ENCODE measurements around the gene HACD2. TPM values are rescaled to one million over a fixed set of nuclear protein-coding genes. Genes with fewer than 3 reads are reported as not detected.

The HACD2 gene
- total RNA-seq, 2 donors from 2014 or later, result 18.8 to 22.6 TPM

DNA sequence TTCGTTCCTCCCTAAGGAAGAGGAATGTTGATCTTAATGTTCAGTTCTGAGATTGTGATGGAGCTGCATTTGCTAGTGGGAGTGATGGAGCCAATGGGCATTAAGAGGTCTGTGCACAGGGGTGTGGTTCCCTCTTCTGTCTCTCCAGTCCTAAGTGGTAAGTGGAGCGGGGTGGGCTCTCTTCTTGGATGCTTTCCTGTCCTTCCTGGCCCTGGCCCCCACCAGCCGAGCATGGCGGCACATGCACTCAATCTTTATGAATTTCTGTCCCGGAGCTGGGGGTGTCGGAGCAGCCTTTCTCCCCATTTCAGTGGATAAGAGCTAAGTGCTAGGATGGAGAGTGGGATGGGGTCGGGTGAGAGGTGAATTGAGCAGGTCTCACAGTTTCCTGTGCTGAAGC is 98.4 kb downstream of the HACD2 start:
- peaks cover 0 to 20% of the 10 kb centered on the region in 2 donors for H3K4me1 ChIP-seq (ENCODE audit: control insufficient read depth in 1 of 2, low read depth in 2 of 2)
- no peaks in the 10 kb centered on the region for H3K27me3 ChIP-seq (replicated peaks; ENCODE audit: insufficient read depth)
- H3K9me3 ChIP-seq, result no peaks in the 10 kb centered on the region
- ATAC-seq (ENCODE audit: insufficient number of reproducible peaks, low FRiP score, low read depth) (no peak), DNase-seq (ENCODE audit: low spot score) (no peak)
- no peak overlapping the region for H3K27ac ChIP-seq
- no peak overlapping the region for H3K4me3 ChIP-seq
- TF ChIP-seq, protein P1, sequence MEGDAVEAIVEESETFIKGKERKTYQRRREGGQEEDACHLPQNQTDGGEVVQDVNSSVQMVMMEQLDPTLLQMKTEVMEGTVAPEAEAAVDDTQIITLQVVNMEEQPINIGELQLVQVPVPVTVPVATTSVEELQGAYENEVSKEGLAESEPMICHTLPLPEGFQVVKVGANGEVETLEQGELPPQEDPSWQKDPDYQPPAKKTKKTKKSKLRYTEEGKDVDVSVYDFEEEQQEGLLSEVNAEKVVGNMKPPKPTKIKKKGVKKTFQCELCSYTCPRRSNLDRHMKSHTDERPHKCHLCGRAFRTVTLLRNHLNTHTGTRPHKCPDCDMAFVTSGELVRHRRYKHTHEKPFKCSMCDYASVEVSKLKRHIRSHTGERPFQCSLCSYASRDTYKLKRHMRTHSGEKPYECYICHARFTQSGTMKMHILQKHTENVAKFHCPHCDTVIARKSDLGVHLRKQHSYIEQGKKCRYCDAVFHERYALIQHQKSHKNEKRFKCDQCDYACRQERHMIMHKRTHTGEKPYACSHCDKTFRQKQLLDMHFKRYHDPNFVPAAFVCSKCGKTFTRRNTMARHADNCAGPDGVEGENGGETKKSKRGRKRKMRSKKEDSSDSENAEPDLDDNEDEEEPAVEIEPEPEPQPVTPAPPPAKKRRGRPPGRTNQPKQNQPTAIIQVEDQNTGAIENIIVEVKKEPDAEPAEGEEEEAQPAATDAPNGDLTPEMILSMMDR (IDR thresholded peaks at IDR 0.05), result no peak
- H3K36me3 ChIP-seq, result no peaks in the 10 kb centered on the region

DNA sequence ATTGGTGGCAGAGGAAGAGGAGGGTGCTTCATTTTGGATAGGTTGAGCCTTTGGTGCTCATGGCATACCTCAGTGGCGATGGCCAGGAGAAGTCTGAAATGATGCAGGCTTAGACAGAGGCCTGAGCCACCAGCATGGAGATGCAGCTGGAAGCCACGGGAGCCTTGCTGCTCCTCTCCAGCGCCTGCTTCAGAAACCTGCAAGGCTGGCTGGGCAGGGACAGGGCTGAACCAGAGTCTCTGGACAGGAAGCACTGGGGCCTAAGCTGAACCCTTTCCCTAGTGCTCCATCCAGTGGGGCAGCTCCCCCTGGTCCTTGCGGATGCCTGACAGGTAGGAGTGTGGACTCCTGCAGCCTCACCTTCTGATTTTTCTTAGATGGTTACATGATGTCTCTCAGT is 99.3 kb downstream of the HACD2 start:
- ATAC-seq (ENCODE audit: insufficient number of reproducible peaks, low FRiP score, low read depth), result no peak
- TF ChIP-seq, protein P1 (IDR thresholded peaks at IDR 0.05), result no peak

DNA sequence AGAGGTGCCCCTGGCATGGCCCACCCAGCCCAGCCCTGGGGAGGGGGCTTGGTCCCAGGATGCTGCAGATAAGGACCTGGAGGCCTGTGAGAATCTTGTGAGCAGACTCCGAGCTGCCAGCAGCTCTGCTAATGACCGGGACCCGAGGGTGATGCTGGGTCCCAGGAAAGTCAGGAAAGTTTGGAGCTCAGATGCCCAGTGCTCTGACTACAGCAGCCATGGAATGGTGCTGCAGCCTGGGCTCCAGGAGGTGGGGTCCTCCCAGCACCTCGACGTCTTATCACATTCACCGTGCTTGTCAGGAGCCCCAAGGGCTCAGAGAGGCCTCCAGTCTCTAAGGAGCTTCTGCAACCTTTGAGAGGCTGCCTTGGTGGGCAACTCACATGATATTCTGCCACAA is 101.7 kb downstream of the HACD2 start:
- Histone ChIP-seq H3K27me3 (replicated peaks; ENCODE audit: insufficient read depth) (no peaks in the 10 kb centered on the region), H3K4me3 (no peak overlapping the region), H3K36me3 (no peaks in the 10 kb centered on the region), H3K4me1 (ENCODE audit: control insufficient read depth in 1 of 2, low read depth in 2 of 2) (peaks cover 0 to 5% of the 10 kb centered on the region in 2 donors), H3K27ac (no peak overlapping the region), H3K9me3 (no peaks in the 10 kb centered on the region)
- TF ChIP-seq, protein P1 (IDR thresholded peaks at IDR 0.05), result no peak
- ATAC-seq (ENCODE audit: insufficient number of reproducible peaks, low FRiP score, low read depth) (no peak), DNase-seq (ENCODE audit: low spot score) (no peak)

More for the DNA sequence above, 99.3 kb downstream of the HACD2 start:
- Histone ChIP-seq H3K9me3 (no peaks in the 10 kb centered on the region), H3K4me3 (no peak overlapping the region), H3K4me1 (ENCODE audit: control insufficient read depth in 1 of 2, low read depth in 2 of 2) (peaks cover 0 to 20% of the 10 kb centered on the region in 2 donors), H3K36me3 (no peaks in the 10 kb centered on the region), H3K27ac (no peak overlapping the region), H3K27me3 (replicated peaks; ENCODE audit: insufficient read depth) (no peaks in the 10 kb centered on the region)
- no peak for DNase-seq (ENCODE audit: low spot score)

DNA sequence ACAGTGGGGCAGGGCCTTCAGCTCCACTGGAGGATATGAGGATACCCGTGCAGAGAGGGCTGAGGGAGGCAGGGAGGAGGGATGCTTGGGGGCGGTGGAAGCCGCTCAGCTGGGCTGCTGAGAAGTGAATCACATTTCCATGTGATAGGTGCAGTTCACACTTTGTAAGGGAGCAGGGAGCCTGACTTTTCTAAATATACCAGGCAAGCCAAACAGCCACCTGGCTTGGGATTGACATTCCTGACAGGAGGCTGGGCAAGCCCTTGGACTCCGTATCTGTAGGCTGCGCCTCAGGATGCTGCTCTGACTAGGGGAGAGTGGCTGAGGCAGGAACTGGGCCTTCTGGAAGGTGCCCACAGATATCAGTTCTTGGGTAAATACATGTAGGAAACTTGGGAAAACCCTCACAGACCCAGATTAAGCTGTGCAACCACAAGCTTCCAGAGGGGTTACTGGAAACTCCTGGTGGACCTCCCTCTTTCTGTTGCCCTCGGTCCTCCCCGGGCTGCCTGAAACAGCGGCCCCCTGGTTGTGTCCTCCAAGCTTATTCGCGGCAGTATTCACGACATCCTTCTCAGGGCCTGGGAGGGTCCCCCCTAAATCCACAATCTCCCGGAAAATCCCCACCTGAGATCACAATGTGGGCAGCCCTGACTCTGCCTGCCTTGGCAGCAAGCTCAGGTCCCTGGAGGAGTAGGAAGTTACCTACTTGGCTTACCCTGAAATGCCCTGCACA is 103.0 kb downstream of the HACD2 start:
- no peak for ATAC-seq (ENCODE audit: insufficient number of reproducible peaks, low FRiP score, low read depth)
- DNase-seq (ENCODE audit: low spot score), result no peak
- no peaks in the 10 kb centered on the region for H3K36me3 ChIP-seq
- H3K4me3 ChIP-seq, result no peak overlapping the region
- H3K27me3 ChIP-seq (replicated peaks; ENCODE audit: insufficient read depth), result no peaks in the 10 kb centered on the region
- H3K27ac ChIP-seq, result no peak overlapping the region
- no peaks in the 10 kb centered on the region for H3K9me3 ChIP-seq
- TF ChIP-seq, protein P1 (IDR thresholded peaks at IDR 0.05), result no peak
- no peaks in the 10 kb centered on the region for H3K4me1 ChIP-seq (ENCODE audit: control insufficient read depth in 1 of 2, low read depth in 2 of 2)

DNA sequence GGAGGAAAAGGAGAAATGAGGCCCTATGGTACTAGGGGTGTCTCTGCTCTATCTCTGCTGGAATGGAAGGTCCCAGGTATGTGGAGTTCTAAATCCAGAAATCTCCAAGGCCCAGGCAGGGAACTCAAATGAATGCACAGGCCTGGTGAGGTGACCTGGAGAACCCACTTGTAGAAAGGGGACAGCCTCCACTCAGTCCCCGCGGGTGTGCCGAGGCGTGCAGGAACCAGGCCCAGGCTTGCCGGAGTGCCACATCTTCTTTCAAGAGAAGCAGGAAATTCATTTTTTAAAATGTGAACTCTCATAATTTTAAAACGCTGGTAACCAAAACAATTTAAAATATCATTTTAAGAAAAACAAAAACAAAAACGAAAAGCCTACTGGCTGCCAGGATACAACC is 103.8 kb downstream of the HACD2 start:
- Histone ChIP-seq H3K36me3 (no peaks in the 10 kb centered on the region), H3K9me3 (no peaks in the 10 kb centered on the region), H3K27me3 (replicated peaks; ENCODE audit: insufficient read depth) (no peaks in the 10 kb centered on the region), H3K27ac (no peak overlapping the region), H3K4me3 (no peak overlapping the region), H3K4me1 (ENCODE audit: control insufficient read depth in 1 of 2, low read depth in 2 of 2) (no peaks in the 10 kb centered on the region)
- DNase-seq (ENCODE audit: low spot score) (no peak), ATAC-seq (ENCODE audit: insufficient number of reproducible peaks, low FRiP score, low read depth) (no peak)
- TF ChIP-seq, protein P1 (IDR thresholded peaks at IDR 0.05), result no peak

Data from thoracic aorta (tissue), 2 donors.